Measurements from ENCODE around the gene MAD2L1. TPM values are rescaled to one million over a fixed set of nuclear protein-coding genes. Genes with fewer than 3 reads are reported as not detected.

MAD2L1 gene
- 8.1 and 11.6 TPM in 2 replicates for total RNA-seq

GRCh38 chr4:120066517-120067340 lies at the start of gene MAD2L1:
TSS of gene MAD2L1 (minus strand) at chr4:120066848. CDS start at chr4:120066734, 114 bp downstream.
- peak; percentile 94 for DNase-seq (ENCODE audit: low read depth)
- H3K27me3 ChIP-seq (ENCODE audit: control insufficient read depth, insufficient read depth, low read length), result no peaks in the 10 kb centered on the region
- peak within 1 kb of the TSS; percentile 64 for H3K4me3 ChIP-seq (ENCODE audit: low read depth, low read length)
- TF ChIP-seq CTCF (IDR thresholded peaks at IDR 0.05; ENCODE audit: insufficient read depth, low read length, poor library complexity, severe bottlenecking), result no peak
- H3K36me3 ChIP-seq (ENCODE audit: control insufficient read depth, insufficient read depth, low read length), result no peaks in the 10 kb centered on the region

- H3K27me3 ChIP-seq (ENCODE audit: control insufficient read depth, insufficient read depth, low read length), result no peaks in the 10 kb centered on the region
- no peak overlapping the region for H3K4me3 ChIP-seq (ENCODE audit: low read depth, low read length)
- no peaks in the 10 kb centered on the region for H3K36me3 ChIP-seq (ENCODE audit: control insufficient read depth, insufficient read depth, low read length)
- no peak for DNase-seq (ENCODE audit: low read depth)
- TF ChIP-seq CTCF (IDR thresholded peaks at IDR 0.05; ENCODE audit: insufficient read depth, low read length, poor library complexity, severe bottlenecking), result no peak
These were observed 45.1 kb upstream of the MAD2L1 start for GRCh38 chr4:120111745-120112144.

- Histone ChIP-seq H3K27me3 (ENCODE audit: control insufficient read depth, insufficient read depth, low read length) (no peaks in the 10 kb centered on the region), H3K36me3 (ENCODE audit: control insufficient read depth, insufficient read depth, low read length) (no peaks in the 10 kb centered on the region), H3K4me3 (ENCODE audit: low read depth, low read length) (no peak overlapping the region)
- TF ChIP-seq CTCF (IDR thresholded peaks at IDR 0.05; ENCODE audit: insufficient read depth, low read length, poor library complexity, severe bottlenecking), result no peak
- DNase-seq (ENCODE audit: low read depth), result no peak
These were observed 42.8 kb upstream of the MAD2L1 start for GRCh38 chr4:120109406-120109805.

GRCh38 chr4:120105472-120105871 lies 38.8 kb upstream of the MAD2L1 start:
- no peak for DNase-seq (ENCODE audit: low read depth)
- no peaks in the 10 kb centered on the region for H3K27me3 ChIP-seq (ENCODE audit: control insufficient read depth, insufficient read depth, low read length)
- no peaks in the 10 kb centered on the region for H3K36me3 ChIP-seq (ENCODE audit: control insufficient read depth, insufficient read depth, low read length)
- TF ChIP-seq CTCF (IDR thresholded peaks at IDR 0.05; ENCODE audit: insufficient read depth, low read length, poor library complexity, severe bottlenecking), result no peak
- H3K4me3 ChIP-seq (ENCODE audit: low read depth, low read length), result no peak overlapping the region

GRCh38 chr4:120096508-120097297 lies 30.1 kb upstream of the MAD2L1 start:
- H3K27me3 ChIP-seq (ENCODE audit: control insufficient read depth, insufficient read depth, low read length), result no peaks in the 10 kb centered on the region
- DNase-seq (ENCODE audit: low read depth), result no peak
- no peak overlapping the region for H3K4me3 ChIP-seq (ENCODE audit: low read depth, low read length)
- no peaks in the 10 kb centered on the region for H3K36me3 ChIP-seq (ENCODE audit: control insufficient read depth, insufficient read depth, low read length)
- no peak for TF ChIP-seq CTCF (IDR thresholded peaks at IDR 0.05; ENCODE audit: insufficient read depth, low read length, poor library complexity, severe bottlenecking)
